Neutrophil (primary cell): ENCODE data around the gene TMEM242.

ENCODE experiments used
- H3K27ac ChIP-seq: fragments of 200-600 bp; sonication (generic); 2 replicates; pipeline ENCODE4 v1.5.1; 2016; ENCODE audit warnings: mild to moderate bottlenecking, moderate library complexity
- H3K27me3 ChIP-seq: fragments of 200-600 bp; sonication (generic); 2 replicates; pipeline ENCODE4 v1.6.0; 2016; ENCODE audit warnings: mild to moderate bottlenecking
- H3K36me3 ChIP-seq: fragments of 200-600 bp; sonication (generic); 2 replicates; pipeline ENCODE4 v1.5.1; 2017
- H3K4me1 ChIP-seq, 2 experiments: fragments of 200-600 bp in 1 of 2; sonication (generic) in 1 of 2; 1 replicate in 1 of 2; 2 replicates in 1 of 2; pipeline versions ENCODE4 v1.5.1 to v1.6.1; 2013 to 2016; ENCODE audit warnings: low read depth in 1 of 2, low read length in 1 of 2, mild to moderate bottlenecking in 1 of 2, moderate library complexity in 1 of 2; ENCODE audit not compliant: control insufficient read depth in 1 of 2, insufficient read depth in 1 of 2
- H3K4me3 ChIP-seq, 2 experiments: fragments of 200-600 bp in 1 of 2; sonication (generic) in 1 of 2; 1 replicate in 1 of 2; 2 replicates in 1 of 2; pipeline ENCODE4 v1.5.1; 2013 to 2016; ENCODE audit warnings: low read depth in 1 of 2, low read length in 1 of 2, mild to moderate bottlenecking in 1 of 2, moderate library complexity in 1 of 2
- H3K9me3 ChIP-seq: fragments of 200-600 bp; sonication (generic); 2 replicates; pipeline ENCODE4 v1.5.1; 2016
- TF ChIP-seq, protein P1 (sequence below): fragments of 200-600 bp; sonication (generic); IDR thresholded peaks from 2 replicates; pipeline ENCODE4 v1.5.1; 2016; ENCODE audit warnings: antibody characterized with exemption

TMEM242 gene

DNA sequence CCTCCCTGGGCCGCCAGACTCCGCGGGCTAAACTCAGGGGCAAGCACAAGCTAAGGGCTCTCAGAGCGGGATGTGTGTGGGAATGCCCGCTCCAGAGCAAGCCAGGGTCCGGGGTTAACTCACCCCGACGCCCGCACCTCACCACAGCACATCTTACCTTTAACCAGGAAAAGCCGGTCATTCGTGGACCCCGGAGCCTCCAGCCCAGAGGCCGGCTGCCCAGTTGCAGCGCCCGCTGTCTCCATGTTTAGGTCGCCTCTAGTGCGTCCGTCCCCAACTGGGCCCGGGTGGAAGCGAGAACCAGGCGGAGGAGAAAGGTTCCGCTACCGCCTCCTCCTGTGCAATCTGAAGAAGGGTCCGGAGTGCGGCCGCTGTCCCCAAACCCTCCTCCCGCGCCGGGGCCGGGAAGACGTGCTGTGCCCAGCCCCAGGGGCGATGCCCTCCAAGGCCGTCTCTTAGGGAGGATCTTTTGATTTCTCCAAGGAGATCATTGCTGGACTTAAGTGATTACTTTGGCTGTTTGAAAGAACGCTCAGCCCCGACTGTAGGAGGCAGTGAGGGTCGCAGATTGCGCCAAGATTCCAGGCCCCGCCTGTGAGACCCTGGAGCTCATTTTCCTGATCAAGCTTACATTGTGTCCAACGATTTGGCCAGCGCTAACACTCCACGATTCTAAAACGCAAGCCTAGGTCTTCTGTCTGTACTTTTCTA lies at the start of gene TMEM242:
Gene TMEM242, minus strand, starts transcription at position 265 of the 711 bp plus-strand sequence. Its CDS starts 20 bp downstream, at position 245.
- Histone ChIP-seq H3K36me3 (no peaks in the 10 kb centered on the region), H3K27ac (peak within 1 kb of the TSS; percentile 80), H3K27me3 (peaks cover 32% of the 10 kb centered on the region), H3K4me3 (peak within 1 kb of the TSS; percentile 71 to 77), H3K9me3 (no peaks in the 10 kb centered on the region), H3K4me1 (peaks cover 6 to 14% of the 10 kb centered on the region in 2 experiments)
- TF ChIP-seq, protein P1, sequence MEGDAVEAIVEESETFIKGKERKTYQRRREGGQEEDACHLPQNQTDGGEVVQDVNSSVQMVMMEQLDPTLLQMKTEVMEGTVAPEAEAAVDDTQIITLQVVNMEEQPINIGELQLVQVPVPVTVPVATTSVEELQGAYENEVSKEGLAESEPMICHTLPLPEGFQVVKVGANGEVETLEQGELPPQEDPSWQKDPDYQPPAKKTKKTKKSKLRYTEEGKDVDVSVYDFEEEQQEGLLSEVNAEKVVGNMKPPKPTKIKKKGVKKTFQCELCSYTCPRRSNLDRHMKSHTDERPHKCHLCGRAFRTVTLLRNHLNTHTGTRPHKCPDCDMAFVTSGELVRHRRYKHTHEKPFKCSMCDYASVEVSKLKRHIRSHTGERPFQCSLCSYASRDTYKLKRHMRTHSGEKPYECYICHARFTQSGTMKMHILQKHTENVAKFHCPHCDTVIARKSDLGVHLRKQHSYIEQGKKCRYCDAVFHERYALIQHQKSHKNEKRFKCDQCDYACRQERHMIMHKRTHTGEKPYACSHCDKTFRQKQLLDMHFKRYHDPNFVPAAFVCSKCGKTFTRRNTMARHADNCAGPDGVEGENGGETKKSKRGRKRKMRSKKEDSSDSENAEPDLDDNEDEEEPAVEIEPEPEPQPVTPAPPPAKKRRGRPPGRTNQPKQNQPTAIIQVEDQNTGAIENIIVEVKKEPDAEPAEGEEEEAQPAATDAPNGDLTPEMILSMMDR = peak; percentile 19

DNA sequence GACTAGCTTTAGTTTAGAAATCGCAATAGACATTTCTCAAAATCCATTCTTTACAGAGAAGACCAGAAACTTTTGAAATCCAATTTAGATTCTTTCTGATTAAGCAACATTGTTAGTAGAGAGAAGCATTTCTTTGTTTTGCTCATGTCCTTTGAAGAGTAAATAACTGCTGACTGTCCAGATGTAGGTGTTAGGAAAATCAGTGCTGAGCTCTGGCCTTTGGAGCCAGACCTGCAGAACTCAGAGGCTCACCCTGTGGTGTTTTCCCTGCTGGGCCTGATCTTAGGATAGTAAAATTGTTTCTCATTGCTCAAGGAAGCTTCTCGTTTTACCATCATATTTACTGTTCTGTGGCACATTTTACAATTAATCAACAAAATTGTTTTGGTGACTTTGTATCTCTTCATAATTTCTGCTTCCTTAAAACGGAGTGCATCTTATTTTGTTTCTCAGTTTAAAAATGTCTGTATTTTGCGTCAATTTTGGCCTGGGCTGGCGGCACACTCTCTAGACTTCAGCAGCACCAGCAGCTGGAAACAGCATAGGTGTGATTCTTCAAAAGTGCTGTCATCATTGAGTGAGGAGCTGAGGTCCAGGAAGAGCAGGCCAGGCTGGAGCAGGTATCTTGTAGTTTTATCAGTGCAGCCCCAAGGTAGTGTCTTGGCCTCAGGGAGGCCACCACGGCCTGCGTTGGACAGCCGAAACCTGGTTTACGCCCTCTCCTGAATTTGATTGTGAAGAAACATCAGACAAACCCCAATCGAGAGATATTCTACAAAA lies 49.4 kb upstream of the TMEM242 start:
- Histone ChIP-seq H3K4me1 (no peaks in the 10 kb centered on the region), H3K27me3 (peaks cover 6% of the 10 kb centered on the region), H3K4me3 (no peak overlapping the region), H3K9me3 (no peaks in the 10 kb centered on the region), H3K36me3 (no peaks in the 10 kb centered on the region), H3K27ac (no peak overlapping the region)
- TF ChIP-seq, protein P1 = no peak

DNA sequence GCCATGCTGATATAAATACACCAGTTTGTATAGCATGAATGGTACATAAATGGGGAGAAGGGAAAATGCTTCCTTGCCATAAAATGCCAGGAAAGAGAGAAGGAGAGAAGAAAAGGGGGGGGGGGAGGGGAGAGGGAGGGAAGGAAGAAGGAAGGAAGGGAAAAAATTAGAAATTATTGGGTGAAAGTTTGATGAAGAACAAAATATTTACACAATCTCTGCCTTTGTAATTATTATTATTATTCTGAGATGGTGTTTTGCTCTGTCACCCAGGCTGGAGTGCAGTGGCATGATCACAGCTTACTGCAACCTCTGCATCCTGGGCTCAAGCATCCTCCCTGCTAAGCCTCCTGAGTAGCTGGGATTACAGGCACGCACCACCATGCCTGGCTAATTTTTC lies 47.4 kb upstream of the TMEM242 start:
- H3K9me3 ChIP-seq = no peaks in the 10 kb centered on the region
- no peak overlapping the region for H3K4me3 ChIP-seq
- no peak overlapping the region for H3K27ac ChIP-seq
- no peaks in the 10 kb centered on the region for H3K4me1 ChIP-seq
- H3K36me3 ChIP-seq = no peaks in the 10 kb centered on the region
- H3K27me3 ChIP-seq = peaks cover 6% of the 10 kb centered on the region
- TF ChIP-seq, protein P1 = no peak

DNA sequence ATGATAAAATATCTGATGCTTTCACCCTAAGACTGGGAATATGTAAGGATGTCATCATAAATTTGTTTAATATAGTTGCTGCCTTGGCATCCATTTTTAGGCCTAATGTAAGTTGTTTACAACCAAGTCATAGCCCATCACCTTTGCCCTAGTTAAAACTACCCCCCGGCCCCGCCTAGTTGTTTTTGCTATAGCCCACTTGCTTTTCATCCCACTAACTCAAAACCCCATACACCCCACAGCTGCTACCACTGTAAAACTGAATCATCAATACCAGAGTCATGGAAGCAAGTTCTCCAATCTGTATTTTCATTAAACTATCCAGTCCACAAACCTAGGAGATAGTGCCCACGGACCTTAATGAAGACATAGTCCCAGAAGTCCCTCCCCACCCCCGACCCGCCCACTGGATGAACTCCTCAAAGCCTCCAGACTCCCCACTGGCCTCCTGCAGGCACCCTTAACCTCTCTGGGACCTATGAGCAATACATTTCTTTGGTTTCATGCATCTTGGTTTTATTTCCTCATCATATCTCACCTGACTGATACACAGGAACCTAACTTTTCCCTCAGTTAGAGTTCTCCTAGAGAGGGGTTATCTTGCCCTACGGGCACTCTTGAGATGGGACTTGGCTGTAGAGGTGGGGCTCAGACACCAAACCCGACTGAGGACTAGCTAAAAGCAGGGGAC lies 45.2 kb upstream of the TMEM242 start:
- TF ChIP-seq, protein P1 = no peak
- H3K27me3 ChIP-seq = peaks cover 6% of the 10 kb centered on the region
- no peaks in the 10 kb centered on the region for H3K9me3 ChIP-seq

DNA sequence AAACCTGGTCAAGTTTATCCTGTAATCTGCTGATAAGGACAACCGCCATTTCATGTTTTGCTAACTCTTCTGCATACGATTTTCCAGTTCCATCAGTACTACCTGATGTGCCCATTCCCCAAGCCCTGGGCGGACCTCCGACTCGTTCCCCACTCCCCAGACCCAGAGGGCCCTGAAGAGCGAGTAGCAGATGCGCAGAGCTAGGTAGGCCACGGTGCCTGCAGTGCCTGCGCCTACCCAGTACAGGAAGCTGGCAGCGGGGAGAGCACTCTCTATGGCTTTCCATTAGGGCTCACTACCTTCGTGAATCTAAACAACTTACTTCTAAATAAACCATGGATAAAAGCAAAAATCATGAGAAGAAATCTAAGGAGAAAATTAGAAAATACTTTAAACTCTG lies 43.3 kb upstream of the TMEM242 start:
- Histone ChIP-seq H3K36me3 (no peaks in the 10 kb centered on the region), H3K27me3 (peaks cover 6% of the 10 kb centered on the region), H3K9me3 (no peaks in the 10 kb centered on the region), H3K4me1 (no peaks in the 10 kb centered on the region), H3K4me3 (no peak overlapping the region), H3K27ac (no peak overlapping the region)
- TF ChIP-seq, protein P1 = no peak

More for the DNA sequence above, 45.2 kb upstream of the TMEM242 start:
- Histone ChIP-seq H3K36me3 (no peaks in the 10 kb centered on the region), H3K27ac (no peak overlapping the region), H3K4me3 (no peak overlapping the region), H3K4me1 (no peaks in the 10 kb centered on the region)
